Muscle layer of colon (tissue), 2 donors: ENCODE data around the gene C1orf159.

Source experiments
- H3K27ac ChIP-seq: one replicate; pipeline ENCODE4 v1.7.0; 2013; ENCODE audit warnings: low read depth, mild to moderate bottlenecking, low read length, moderate library complexity
- H3K27me3 ChIP-seq, 2 donors: one replicate each; pipeline ENCODE4 v1.7.0; 2013; ENCODE audit warnings: low read length in 2 of 2, mild to moderate bottlenecking in 2 of 2; ENCODE audit not compliant: insufficient read depth in 2 of 2, control insufficient read depth in 1 of 2
- H3K36me3 ChIP-seq: one replicate; pipeline ENCODE4 v1.7.0; 2013; ENCODE audit warnings: mild to moderate bottlenecking, low read length; ENCODE audit not compliant: insufficient read depth
- H3K4me1 ChIP-seq: one replicate; pipeline ENCODE4 v1.7.0; 2013; ENCODE audit warnings: mild to moderate bottlenecking, low read length; ENCODE audit not compliant: insufficient read depth
- H3K4me3 ChIP-seq, 2 donors: one replicate each; pipeline ENCODE4 v1.7.0; 2013; ENCODE audit warnings: low read length in 2 of 2, low read depth in 1 of 2, mild to moderate bottlenecking in 1 of 2, moderate library complexity in 1 of 2
- H3K9ac ChIP-seq: one replicate; pipeline ENCODE4 v1.7.0; 2013; ENCODE audit warnings: low read length
- H3K9me3 ChIP-seq: one replicate; pipeline ENCODE4 v1.7.0; 2013; ENCODE audit warnings: mild to moderate bottlenecking, low read length
- donor health status: abdominal sarcoma.
- donor health status: Adenocarcinoma of cecum.

Gene C1orf159

GRCh38 chr1:1120866-1121591, 5.1 kb upstream of the C1orf159 start:
- H3K36me3 ChIP-seq = no peaks in the 10 kb centered on the region
- no peak overlapping the region for H3K27ac ChIP-seq
- H3K4me1 ChIP-seq = no peaks in the 10 kb centered on the region
- no peak overlapping the region for H3K9ac ChIP-seq
- no peaks in the 10 kb centered on the region for H3K9me3 ChIP-seq
- H3K27me3 ChIP-seq = peaks cover 0 to 34% of the 10 kb centered on the region in 2 donors
- H3K4me3 ChIP-seq = no peak overlapping the region

- Histone ChIP-seq H3K9ac (no peak overlapping the region), H3K4me3 (no peak overlapping the region), H3K4me1 (peaks cover under 1% of the 10 kb centered on the region), H3K9me3 (no peaks in the 10 kb centered on the region), H3K27ac (no peak overlapping the region), H3K36me3 (no peaks in the 10 kb centered on the region), H3K27me3 (peaks cover 0 to 34% of the 10 kb centered on the region in 2 donors)
Observed at GRCh38 chr1:1120096-1120495, 4.2 kb upstream of the C1orf159 start.

GRCh38 chr1:1119272-1119890, 3.5 kb upstream of the C1orf159 start:
- H3K36me3 ChIP-seq = no peaks in the 10 kb centered on the region
- no peak overlapping the region for H3K4me3 ChIP-seq
- peaks cover 5% of the 10 kb centered on the region for H3K4me1 ChIP-seq
- peaks cover 0 to 34% of the 10 kb centered on the region in 2 donors for H3K27me3 ChIP-seq
- H3K27ac ChIP-seq = no peak overlapping the region
- no peaks in the 10 kb centered on the region for H3K9me3 ChIP-seq
- H3K9ac ChIP-seq = no peak overlapping the region

GRCh38 chr1:1118876-1119220, 3.0 kb upstream of the C1orf159 start:
- Histone ChIP-seq H3K9me3 (no peaks in the 10 kb centered on the region), H3K27me3 (peaks cover 0 to 34% of the 10 kb centered on the region in 2 donors), H3K4me1 (peaks cover 5% of the 10 kb centered on the region), H3K9ac (no peak overlapping the region), H3K36me3 (no peaks in the 10 kb centered on the region), H3K27ac (no peak overlapping the region), H3K4me3 (no peak overlapping the region)

- Histone ChIP-seq H3K4me3 (no peak overlapping the region), H3K9ac (no peak overlapping the region), H3K36me3 (no peaks in the 10 kb centered on the region), H3K4me1 (peaks cover 5% of the 10 kb centered on the region), H3K9me3 (no peaks in the 10 kb centered on the region), H3K27me3 (peaks cover 0 to 34% of the 10 kb centered on the region in 2 donors), H3K27ac (no peak overlapping the region)
Observed at GRCh38 chr1:1118011-1118875, 2.4 kb upstream of the C1orf159 start.

- H3K4me3 ChIP-seq = no peak overlapping the region
- no peak overlapping the region for H3K27ac ChIP-seq
- no peaks in the 10 kb centered on the region for H3K9me3 ChIP-seq
- H3K36me3 ChIP-seq = no peaks in the 10 kb centered on the region
- peaks cover 0 to 32% of the 10 kb centered on the region in 2 donors for H3K27me3 ChIP-seq
- peaks cover 5% of the 10 kb centered on the region for H3K4me1 ChIP-seq
- H3K9ac ChIP-seq = no peak overlapping the region
Observed at GRCh38 chr1:1117469-1117831, 1.6 kb upstream of the C1orf159 start.

GRCh38 chr1:1116701-1117468, 996 bp upstream of the C1orf159 start:
- Histone ChIP-seq H3K27ac (no peak overlapping the region), H3K9me3 (no peaks in the 10 kb centered on the region), H3K27me3 (peaks cover 0 to 30% of the 10 kb centered on the region in 2 donors), H3K4me3 (peak overlapping the region in 1 of 2 donors; percentile 29), H3K9ac (no peak overlapping the region), H3K36me3 (no peaks in the 10 kb centered on the region), H3K4me1 (peaks cover 5% of the 10 kb centered on the region)

GRCh38 chr1:1115136-1115785, 628 bp downstream of the C1orf159 start:
- Histone ChIP-seq H3K9ac (no peak overlapping the region), H3K27ac (no peak overlapping the region), H3K36me3 (no peaks in the 10 kb centered on the region), H3K4me3 (peak overlapping the region in 1 of 2 donors; percentile 72), H3K4me1 (peaks cover 5% of the 10 kb centered on the region), H3K27me3 (peaks cover 0 to 20% of the 10 kb centered on the region in 2 donors), H3K9me3 (no peaks in the 10 kb centered on the region)

GRCh38 chr1:1114431-1114830, 1.5 kb downstream of the C1orf159 start:
- Histone ChIP-seq H3K9me3 (no peaks in the 10 kb centered on the region), H3K4me3 (no peak overlapping the region)

GRCh38 chr1:1112237-1112985, 3.5 kb downstream of the C1orf159 start:
- H3K27ac ChIP-seq = no peak overlapping the region
- peaks cover 5% of the 10 kb centered on the region for H3K4me1 ChIP-seq
- no peaks in the 10 kb centered on the region for H3K9me3 ChIP-seq
- no peaks in the 10 kb centered on the region for H3K36me3 ChIP-seq
- H3K4me3 ChIP-seq = no peak overlapping the region
- H3K27me3 ChIP-seq = peaks cover 0 to 3% of the 10 kb centered on the region in 2 donors
- H3K9ac ChIP-seq = no peak overlapping the region

More at GRCh38 chr1:1114431-1114830, 1.5 kb downstream of the C1orf159 start:
- Histone ChIP-seq H3K36me3 (no peaks in the 10 kb centered on the region), H3K27me3 (peaks cover 0 to 17% of the 10 kb centered on the region in 2 donors), H3K4me1 (peaks cover 5% of the 10 kb centered on the region), H3K27ac (no peak overlapping the region), H3K9ac (no peak overlapping the region)
